GM12872 (cell line): ENCODE measurements around the gene CABP4.
A peak's percentile ranks its signal among the peaks of the same experiment; 100 is the strongest.

Experiments
- TF ChIP-seq, protein P1 (sequence below): IDR thresholded peaks from 3 replicates; pipeline ENCODE4 v1.5.1; 2011; ENCODE audit warnings: low read depth, mild to moderate bottlenecking, low read length, moderate library complexity; ENCODE audit not compliant: insufficient read depth

CABP4 gene

DNA sequence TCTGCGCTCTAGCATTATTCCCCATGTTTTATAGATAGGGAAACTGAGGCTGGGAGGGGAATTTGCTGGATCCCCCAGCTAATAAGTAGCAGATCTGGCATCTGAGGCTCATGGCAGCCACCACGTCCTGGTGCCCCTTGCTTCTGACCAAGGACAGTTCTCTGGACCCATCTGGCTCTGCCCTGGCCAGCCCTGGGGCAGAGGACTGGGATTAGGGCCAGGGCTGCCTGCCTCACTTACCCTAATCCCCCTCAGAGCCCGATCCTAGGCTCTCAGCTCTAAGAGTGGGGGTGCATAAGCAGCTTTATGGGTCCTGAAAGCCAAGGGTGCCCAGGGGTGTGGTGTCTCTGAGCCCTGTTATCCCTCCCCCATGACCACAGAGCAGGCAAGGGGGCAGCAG lies at the start of gene CABP4:
Gene CABP4, plus strand, starts transcription at position 301 of the 400 bp plus-strand sequence. Its CDS starts 70 bp downstream, at position 371.
- TF ChIP-seq, protein P1, sequence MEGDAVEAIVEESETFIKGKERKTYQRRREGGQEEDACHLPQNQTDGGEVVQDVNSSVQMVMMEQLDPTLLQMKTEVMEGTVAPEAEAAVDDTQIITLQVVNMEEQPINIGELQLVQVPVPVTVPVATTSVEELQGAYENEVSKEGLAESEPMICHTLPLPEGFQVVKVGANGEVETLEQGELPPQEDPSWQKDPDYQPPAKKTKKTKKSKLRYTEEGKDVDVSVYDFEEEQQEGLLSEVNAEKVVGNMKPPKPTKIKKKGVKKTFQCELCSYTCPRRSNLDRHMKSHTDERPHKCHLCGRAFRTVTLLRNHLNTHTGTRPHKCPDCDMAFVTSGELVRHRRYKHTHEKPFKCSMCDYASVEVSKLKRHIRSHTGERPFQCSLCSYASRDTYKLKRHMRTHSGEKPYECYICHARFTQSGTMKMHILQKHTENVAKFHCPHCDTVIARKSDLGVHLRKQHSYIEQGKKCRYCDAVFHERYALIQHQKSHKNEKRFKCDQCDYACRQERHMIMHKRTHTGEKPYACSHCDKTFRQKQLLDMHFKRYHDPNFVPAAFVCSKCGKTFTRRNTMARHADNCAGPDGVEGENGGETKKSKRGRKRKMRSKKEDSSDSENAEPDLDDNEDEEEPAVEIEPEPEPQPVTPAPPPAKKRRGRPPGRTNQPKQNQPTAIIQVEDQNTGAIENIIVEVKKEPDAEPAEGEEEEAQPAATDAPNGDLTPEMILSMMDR = no peak

DNA sequence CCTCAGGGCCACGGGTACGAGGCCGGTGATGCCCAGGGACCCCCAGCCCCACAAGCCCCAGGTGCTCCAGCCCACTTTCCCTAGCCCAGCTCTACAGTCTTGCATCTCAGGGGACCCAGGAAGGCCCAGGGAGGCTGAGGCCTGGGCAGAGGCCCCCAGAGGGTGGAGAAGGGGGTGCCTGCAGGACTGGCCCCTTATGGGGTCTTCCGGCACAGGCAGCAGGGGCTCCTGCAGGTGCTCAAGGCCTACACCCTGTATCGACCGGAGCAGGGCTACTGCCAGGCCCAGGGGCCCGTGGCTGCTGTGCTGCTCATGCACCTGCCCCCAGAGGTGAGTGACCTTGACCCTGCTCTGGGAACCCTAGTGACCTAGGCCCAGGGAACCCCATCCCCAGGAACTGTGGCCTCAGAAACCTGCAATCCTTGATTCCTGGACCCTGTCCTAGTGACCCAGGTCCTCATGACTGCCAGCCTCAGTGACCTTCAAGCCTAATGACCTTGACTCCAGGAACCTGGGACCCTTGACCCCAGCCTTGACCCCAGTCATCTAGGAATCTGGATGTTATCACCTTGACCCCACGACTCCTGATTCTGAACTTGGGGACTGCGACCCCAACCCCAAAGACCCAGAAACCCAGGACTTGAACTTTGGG lies 49.3 kb upstream of the CABP4 start:
- TF ChIP-seq, protein P1 = no peak

DNA sequence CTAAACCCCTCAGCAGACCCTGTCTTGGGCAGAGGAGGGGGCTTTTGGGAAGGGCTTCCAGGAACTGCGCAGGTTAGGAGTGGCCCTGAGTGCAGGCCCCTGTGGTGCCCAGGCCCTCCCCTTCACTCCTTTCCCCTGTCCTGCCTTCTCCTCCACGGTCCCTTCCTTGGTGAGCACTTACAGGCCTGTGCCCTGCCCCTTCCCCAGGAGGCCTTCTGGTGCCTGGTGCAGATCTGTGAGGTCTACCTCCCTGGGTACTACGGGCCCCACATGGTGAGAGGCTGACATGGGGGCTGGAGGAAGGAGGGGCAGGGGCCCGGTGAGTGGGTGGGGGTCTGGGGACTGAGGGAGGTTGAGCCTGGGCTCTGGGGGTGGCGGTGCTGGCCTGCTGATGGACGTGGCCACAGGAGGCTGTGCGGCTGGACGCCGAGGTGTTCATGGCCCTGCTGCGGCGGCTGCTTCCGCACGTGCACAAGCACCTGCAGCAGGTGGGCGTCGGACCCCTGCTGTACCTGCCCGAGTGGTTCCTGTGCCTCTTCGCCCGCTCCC lies 48.7 kb upstream of the CABP4 start:
- TF ChIP-seq, protein P1 = no peak

DNA sequence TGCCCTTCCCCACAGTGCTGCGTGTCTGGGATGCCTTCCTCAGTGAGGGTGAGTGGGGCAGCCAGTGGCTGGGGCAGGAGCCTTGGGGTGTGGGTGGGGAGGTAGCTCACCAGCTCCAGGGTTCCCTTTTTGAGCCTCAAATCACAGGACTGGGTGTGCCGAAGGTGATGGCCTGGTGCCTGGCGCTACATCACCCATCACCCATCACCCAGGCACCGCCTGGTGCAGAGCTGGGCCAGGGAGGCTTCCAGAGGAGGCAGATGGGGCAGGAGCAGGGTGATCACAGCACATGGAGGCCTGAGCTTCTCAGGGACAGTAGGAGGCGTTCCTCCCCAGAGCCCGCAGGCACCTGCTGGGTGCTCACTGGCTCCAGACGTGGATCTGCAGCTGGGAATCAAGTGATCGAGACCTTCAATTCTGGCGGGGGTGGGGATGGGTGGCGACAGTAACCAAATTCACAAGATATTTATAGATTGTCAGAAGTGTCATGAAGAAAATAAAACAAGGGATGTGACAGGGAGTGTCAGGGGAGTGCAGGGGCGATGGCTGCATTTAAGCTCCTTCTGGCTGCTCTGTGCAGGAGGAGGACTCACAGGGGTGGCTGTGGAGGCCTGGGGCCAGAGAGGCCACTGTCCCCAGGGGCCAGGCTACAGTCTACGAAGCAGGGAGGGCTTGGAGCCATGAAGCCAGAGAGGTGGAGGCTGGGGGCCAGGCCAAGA lies 48.0 kb upstream of the CABP4 start:
- TF ChIP-seq, protein P1 = 0 out of 3 replicates have a peak, but pooled peaks have one; percentile 1

DNA sequence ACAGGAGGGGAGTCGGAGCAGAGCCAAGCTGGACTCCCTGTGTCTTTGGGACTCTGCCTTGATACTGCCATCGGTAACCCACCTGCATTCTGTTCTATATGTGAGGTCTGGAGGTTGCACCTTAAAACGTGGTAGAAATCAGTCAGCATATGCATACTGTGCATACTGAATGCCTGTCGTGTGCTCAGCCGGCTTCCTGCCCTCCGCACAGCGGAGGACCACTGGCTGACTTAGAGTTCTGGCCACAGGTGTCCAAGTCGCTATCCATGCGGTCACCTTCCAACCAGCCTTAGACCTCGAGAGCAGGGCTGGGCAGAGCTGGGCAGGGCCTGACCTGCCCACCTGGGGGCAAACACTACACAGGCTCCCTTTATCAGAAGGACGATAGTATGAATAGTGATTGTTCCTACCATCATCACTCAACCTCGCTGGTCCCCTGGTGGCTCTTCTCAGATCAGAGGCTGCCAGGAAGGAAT lies 47.4 kb upstream of the CABP4 start:
- TF ChIP-seq, protein P1 = no peak

DNA sequence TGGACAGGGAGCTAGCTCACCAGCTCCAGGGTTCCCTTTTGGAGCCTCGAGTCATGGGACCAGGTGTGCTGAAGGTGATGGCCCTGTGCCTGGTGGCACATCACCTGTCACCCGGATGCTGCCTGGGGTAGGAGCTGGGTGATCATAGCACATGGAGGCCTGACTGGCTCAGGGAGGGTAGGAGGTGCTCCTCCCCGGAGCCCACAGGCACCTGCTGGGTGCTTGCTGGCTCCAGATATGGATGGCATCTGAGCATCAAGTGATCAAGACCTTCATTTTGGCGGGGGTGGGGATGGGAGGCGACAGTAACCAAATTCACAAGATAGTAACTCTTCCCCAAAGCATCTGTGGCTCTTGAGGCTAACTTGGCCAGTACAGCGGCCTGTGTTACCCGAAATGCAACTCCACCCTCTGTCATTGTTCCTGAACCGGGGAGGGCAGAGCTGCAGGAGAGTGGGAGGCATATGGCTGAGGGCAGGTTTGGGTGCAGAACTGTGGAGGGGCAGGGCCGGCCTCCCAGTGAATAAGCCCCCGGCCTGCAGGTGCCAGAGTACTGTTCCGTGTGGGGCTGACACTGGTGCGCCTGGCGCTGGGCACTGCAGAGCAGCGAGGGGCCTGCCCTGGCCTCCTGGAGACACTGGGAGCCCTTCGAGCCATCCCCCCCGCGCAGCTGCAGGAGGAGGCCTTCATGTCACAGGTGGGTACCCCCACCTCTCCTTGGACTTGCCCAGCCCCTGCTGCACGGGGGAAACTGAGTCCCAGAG lies 46.5 kb upstream of the CABP4 start:
- TF ChIP-seq, protein P1 = no peak

DNA sequence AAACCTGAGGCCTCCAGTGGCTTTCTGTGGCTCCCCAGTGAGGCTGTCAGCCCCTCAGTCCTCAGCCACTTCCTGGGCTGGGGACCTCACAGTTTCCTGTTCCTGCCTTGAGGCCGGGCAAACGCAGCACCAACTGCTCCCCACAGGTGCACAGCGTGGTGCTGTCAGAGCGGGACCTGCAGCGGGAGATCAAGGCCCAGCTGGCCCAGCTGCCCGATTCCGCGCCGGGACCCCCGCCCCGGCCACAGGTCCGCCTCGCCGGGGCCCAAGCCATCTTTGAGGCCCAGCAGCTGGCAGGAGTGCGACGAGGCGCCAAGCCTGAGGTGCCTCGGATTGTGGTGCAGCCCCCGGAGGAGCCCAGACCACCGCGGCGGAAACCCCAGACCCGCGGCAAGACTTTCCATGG lies 45.9 kb upstream of the CABP4 start:
- TF ChIP-seq, protein P1 = no peak
